Ovary (tissue), 9 donors: ENCODE measurements around the gene DNAH5. TPM values are rescaled to one million over a fixed set of nuclear protein-coding genes. Genes with fewer than 3 reads are reported as not detected.

ENCODE experiments used
- DNase-seq, 5 donors: peaks; one replicate each; pipeline ENCODE4 v3.0.0-alpha.2; 2019 to 2020
- H3K27ac ChIP-seq, 2 donors: fragments of 200-600 bp; one replicate each; pipeline versions ENCODE4 v1.5.1 to v1.8.0; 2019 to 2022
- H3K27me3 ChIP-seq: fragments of 200-600 bp; one replicate; pipeline ENCODE4 v1.8.0; 2022
- H3K36me3 ChIP-seq: fragments of 200-600 bp; sonication (generic); one replicate; pipeline ENCODE4 v1.5.1; 2019
- H3K4me1 ChIP-seq: one replicate; pipeline ENCODE4 v1.8.1; 2013; ENCODE audit warnings: mild to moderate bottlenecking, moderate library complexity; ENCODE audit not compliant: insufficient read depth
- H3K4me3 ChIP-seq: fragments of 200-600 bp; sonication (generic); one replicate; pipeline ENCODE4 v1.5.1; 2017
- H3K9me3 ChIP-seq, 2 donors: fragments of 200-600 bp in 1 of 2; sonication (generic) in 1 of 2; one replicate each; pipeline versions ENCODE4 v1.5.1 to v1.8.1; 2013 to 2019; ENCODE audit warnings: mild to moderate bottlenecking in 1 of 2, moderate library complexity in 1 of 2
- CTCF ChIP-seq, 3 donors: fragments of 450-650 bp in 2 of 3; fragments of 200-600 bp in 1 of 3; IDR thresholded peaks; one replicate each; pipeline versions ENCODE4 v1.5.1 to v1.8.0; 2016 to 2022; ENCODE audit warnings: antibody characterized with exemption in 3 of 3, mild to moderate bottlenecking in 1 of 3
- EP300 ChIP-seq: sonication (generic); formaldehyde crosslinking; IDR thresholded peaks from one replicate; pipeline ENCODE4 v1.6.1; 2017; ENCODE audit warnings: antibody characterized with exemption
- POLR2A ChIP-seq: fragments of 450-650 bp; IDR thresholded peaks from one replicate; pipeline ENCODE4 v1.6.1; 2017; ENCODE audit warnings: antibody characterized with exemption, mild to moderate bottlenecking, moderate library complexity
- WGBS, 3 donors: extraction: QIAGEN DNeasy Blood & Tissue Kit in 1 of 3; methylation state at CpG; one replicate each; pipeline versions ENCODE4 v1.1.5 to v1.1.7; 2013 to 2017; 5-methylcytosine and 5-hydroxymethylcytosine counted together
- intact Hi-C, 4 donors: fragments of 100-400 bp; cut with DNase I; formaldehyde crosslinking; loops; one replicate each; pipeline versions ENCODE4 v1.11.0 to v1.15.1; 2022 to 2023
- polyA plus RNA-seq, 2 donors: library from polyadenylated mRNA; stranded (reverse); fragments of 200-250 nt in 1 of 2; fragments of 350-450 nt in 1 of 2; fragmentation: Illumina TruSeq in 1 of 2; extraction: RNeasy Lipid Tissue Mini Kit (QIAGEN cat#74804) in 1 of 2; gene quantifications; one replicate each; pipeline ENCODE4 v1.2.3, GENCODE V29; 2013 to 2014
- total RNA-seq, 7 donors: library from RNA; depleted of rRNA in 2 of 7; stranded (reverse); fragments of >200 nt in 2 of 7; fragmentation: NEBNext Ultra II Directional in 3 of 7; extraction: Animal tissue kit (Norgen Biotek cat#: 25700) in 3 of 7; gene quantifications; one replicate each; pipeline versions ENCODE4 v1.1.0 to v1.2.4, GENCODE V29; 2016 to 2023
- donor health status: DM: no; HTN: no; CAD: no; lungs with moderate emphysema.
- donor health status: DM: no; HTN: no; CAD: no.
- donor health status: Bipolar disorder and iron deficiency.
- donor health status: DM: yes; HTN: yes; CAD: no.
- donor health status: DM: no; HTN: no; CAD: no.
- donor health status: DM: yes; HTN: yes; CAD: no.

The DNAH5 gene
- total and polyA plus RNA-seq, 9 donors = 0.01 to 9.8 (median 0.40) TPM

- Histone ChIP-seq H3K4me3 (no peak overlapping the region), H3K9me3 (no peaks in the 10 kb centered on the region), H3K36me3 (no peaks in the 10 kb centered on the region), H3K27me3 (no peaks in the 10 kb centered on the region), H3K4me1 (no peaks in the 10 kb centered on the region), H3K27ac (no peak overlapping the region)
- intact Hi-C loops = no loop called here
- WGBS, 3 donors = 87 to 97% (median 90%) methylated on average over 3 of the region's 3 CpGs
- DNase-seq = no peak
- TF ChIP-seq EP300 (no peak), CTCF (IDR thresholded peaks at IDR 0.05) (no peak), POLR2A (no peak)
Measured at GRCh38 chr5:13945271-13945670, 783 bp upstream of the DNAH5 start.

GRCh38 chr5:13943676-13944075, 812 bp downstream of the DNAH5 start:
- Histone ChIP-seq H3K27me3 (no peaks in the 10 kb centered on the region), H3K36me3 (no peaks in the 10 kb centered on the region), H3K4me1 (no peaks in the 10 kb centered on the region), H3K27ac (no peak overlapping the region), H3K4me3 (no peak overlapping the region), H3K9me3 (no peaks in the 10 kb centered on the region)
- intact Hi-C loops = no loop called here
- no peak for TF ChIP-seq CTCF (IDR thresholded peaks at IDR 0.05)
- TF ChIP-seq EP300 = no peak
- no peak for TF ChIP-seq POLR2A
- WGBS, 3 donors = 19 to 25% (median 20%) methylated on average over 1 of the region's 1 CpG
- DNase-seq = no peak

- no peaks in the 10 kb centered on the region for H3K36me3 ChIP-seq
- intact Hi-C loops = no loop called here
- WGBS, 3 donors = 52 to 55% (median 55%) methylated on average over 3 of the region's 3 CpGs
Measured at GRCh38 chr5:13941468-13941867, 3.0 kb downstream of the DNAH5 start.

DNA sequence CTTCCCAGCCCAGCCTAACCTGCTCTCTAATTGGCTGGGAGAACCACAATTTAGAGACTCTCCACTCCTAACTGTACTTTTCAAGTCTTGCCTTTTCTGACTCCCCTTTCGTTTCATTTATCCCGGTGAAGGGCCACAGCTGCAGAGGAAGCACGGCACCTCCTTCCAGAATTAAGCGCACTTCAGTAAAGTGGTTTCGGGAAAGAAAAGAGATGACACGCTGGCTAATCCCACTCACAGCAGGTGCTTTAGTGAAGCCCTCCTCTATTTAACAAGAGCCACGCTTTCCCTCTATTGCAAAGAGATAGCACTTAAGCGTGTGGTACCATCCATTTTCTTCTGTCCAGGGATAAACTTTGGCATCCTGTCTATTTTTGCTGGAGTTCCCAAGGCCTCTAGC, 4.8 kb downstream of the DNAH5 start:
- TF ChIP-seq POLR2A = no peak
- TF ChIP-seq EP300 = no peak
- TF ChIP-seq CTCF (IDR thresholded peaks at IDR 0.05) = no peak
- Histone ChIP-seq H3K4me1 (no peaks in the 10 kb centered on the region), H3K27me3 (no peaks in the 10 kb centered on the region), H3K4me3 (no peak overlapping the region), H3K36me3 (no peaks in the 10 kb centered on the region), H3K9me3 (no peaks in the 10 kb centered on the region), H3K27ac (no peak overlapping the region)
- no peak for DNase-seq
- intact Hi-C loops = no loop called here
- 46 to 60% (median 53%) methylated on average over 8 of the region's 8 CpGs for WGBS, 3 donors

More at GRCh38 chr5:13941468-13941867, 3.0 kb downstream of the DNAH5 start:
- TF ChIP-seq CTCF (IDR thresholded peaks at IDR 0.05) = no peak
- TF ChIP-seq EP300 = no peak
- no peak for TF ChIP-seq POLR2A
- Histone ChIP-seq H3K4me1 (no peaks in the 10 kb centered on the region), H3K9me3 (no peaks in the 10 kb centered on the region), H3K27ac (no peak overlapping the region), H3K27me3 (no peaks in the 10 kb centered on the region), H3K4me3 (no peak overlapping the region)
- DNase-seq = no peak
